GM19452 (cell line): Measurements from ENCODE around the gene HTR5A.

Source experiments
- ATAC-seq: cut with Tn5 transposase; IDR thresholded peaks from one replicate; pipeline ENCODE4 v1.9.1; 2021; ENCODE audit not compliant: unreplicated experiment

HTR5A gene

DNA sequence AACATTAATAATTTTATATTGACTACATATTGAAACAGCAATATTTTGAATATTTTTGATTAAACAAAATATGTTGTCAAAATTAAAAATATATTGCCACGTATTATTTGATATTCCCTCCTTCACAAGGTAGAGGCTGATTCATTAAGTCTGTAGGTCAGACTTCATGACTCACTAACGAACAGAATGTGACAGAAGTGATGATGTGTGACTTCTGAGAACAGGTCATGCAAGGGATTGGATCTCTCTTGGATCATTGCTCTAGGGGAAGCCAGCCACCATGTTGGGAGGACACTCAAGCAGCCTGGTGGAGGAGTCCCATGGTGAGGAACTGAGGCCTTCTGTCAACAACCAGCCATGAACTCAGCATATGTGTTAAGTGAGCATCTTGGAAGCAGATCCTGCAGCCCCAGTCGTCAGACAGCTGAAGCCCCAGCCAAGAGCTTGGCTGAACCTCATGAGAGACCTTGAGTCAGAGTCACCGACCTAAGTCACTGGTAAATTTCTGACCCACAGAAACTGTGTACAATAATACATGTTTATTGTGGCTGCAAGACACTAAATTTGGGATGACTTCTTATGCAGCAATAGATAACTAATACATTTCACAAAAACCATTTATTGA is 66.6 kb downstream of the HTR5A start:
- ATAC-seq: no peak
